SK-N-SH (cell line): ENCODE results near the gene CABP4.

Experiments used
- POLR2AphosphoS5 ChIP-seq: IDR thresholded peaks from 2 replicates; pipeline ENCODE4 v1.6.1; 2012; ENCODE audit warnings: low read depth, low read length
- TF ChIP-seq, protein P1 (sequence below): fragments of 200-600 bp; sonication (generic); IDR thresholded peaks from 2 replicates; pipeline ENCODE4 v1.6.1; 2017; ENCODE audit warnings: antibody characterized with exemption, mild to moderate bottlenecking, moderate library complexity
- TF ChIP-seq, protein P2 (sequence below): IDR thresholded peaks from 2 replicates; pipeline ENCODE4 v1.6.1; 2012; ENCODE audit warnings: mild to moderate bottlenecking, low read depth, low read length, moderate library complexity

DNA sequence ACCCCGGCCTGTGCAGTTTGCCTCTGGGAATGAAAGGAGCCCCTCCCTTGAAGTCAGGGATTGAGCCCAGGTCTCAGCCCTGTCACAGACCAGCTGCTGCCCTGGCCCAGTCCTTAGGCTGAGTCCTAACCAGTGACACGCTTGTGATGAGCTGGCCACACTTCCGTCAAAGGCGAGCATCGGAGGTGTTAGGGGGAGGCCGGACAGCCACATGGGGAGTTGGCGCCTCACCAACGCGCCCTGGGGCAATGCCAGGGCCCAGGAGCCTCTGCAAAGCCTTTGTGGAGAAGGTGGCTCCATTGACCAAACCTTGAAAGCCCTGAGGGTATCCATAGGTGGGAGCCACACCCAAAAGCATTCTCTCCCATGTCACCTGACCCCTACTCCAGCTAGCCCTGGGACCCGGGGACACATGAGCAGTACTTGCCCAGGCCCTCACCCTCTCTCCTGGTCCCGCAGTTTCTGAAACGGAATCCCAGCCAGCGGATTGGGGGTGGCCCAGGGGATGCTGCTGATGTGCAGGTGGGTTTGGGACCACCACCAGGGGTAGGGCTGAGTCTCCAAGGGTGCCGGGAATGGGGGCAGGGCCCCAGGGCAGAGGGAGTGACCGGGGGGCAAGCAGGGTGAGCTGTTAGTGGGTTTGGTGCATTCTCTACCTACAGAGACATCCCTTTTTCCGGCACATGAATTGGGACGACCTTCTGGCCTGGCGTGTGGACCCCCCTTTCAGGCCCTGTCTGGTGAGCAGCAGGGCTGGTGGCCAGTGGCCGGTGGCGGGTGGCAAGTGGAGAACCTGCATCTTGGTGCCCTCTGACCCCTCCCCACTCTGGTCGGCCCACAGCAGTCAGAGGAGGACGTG is 21.4 kb upstream of the CABP4 start:
- no peak for TF ChIP-seq POLR2AphosphoS5
- TF ChIP-seq, protein P1, sequence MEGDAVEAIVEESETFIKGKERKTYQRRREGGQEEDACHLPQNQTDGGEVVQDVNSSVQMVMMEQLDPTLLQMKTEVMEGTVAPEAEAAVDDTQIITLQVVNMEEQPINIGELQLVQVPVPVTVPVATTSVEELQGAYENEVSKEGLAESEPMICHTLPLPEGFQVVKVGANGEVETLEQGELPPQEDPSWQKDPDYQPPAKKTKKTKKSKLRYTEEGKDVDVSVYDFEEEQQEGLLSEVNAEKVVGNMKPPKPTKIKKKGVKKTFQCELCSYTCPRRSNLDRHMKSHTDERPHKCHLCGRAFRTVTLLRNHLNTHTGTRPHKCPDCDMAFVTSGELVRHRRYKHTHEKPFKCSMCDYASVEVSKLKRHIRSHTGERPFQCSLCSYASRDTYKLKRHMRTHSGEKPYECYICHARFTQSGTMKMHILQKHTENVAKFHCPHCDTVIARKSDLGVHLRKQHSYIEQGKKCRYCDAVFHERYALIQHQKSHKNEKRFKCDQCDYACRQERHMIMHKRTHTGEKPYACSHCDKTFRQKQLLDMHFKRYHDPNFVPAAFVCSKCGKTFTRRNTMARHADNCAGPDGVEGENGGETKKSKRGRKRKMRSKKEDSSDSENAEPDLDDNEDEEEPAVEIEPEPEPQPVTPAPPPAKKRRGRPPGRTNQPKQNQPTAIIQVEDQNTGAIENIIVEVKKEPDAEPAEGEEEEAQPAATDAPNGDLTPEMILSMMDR, result no peak
- TF ChIP-seq, protein P2, sequence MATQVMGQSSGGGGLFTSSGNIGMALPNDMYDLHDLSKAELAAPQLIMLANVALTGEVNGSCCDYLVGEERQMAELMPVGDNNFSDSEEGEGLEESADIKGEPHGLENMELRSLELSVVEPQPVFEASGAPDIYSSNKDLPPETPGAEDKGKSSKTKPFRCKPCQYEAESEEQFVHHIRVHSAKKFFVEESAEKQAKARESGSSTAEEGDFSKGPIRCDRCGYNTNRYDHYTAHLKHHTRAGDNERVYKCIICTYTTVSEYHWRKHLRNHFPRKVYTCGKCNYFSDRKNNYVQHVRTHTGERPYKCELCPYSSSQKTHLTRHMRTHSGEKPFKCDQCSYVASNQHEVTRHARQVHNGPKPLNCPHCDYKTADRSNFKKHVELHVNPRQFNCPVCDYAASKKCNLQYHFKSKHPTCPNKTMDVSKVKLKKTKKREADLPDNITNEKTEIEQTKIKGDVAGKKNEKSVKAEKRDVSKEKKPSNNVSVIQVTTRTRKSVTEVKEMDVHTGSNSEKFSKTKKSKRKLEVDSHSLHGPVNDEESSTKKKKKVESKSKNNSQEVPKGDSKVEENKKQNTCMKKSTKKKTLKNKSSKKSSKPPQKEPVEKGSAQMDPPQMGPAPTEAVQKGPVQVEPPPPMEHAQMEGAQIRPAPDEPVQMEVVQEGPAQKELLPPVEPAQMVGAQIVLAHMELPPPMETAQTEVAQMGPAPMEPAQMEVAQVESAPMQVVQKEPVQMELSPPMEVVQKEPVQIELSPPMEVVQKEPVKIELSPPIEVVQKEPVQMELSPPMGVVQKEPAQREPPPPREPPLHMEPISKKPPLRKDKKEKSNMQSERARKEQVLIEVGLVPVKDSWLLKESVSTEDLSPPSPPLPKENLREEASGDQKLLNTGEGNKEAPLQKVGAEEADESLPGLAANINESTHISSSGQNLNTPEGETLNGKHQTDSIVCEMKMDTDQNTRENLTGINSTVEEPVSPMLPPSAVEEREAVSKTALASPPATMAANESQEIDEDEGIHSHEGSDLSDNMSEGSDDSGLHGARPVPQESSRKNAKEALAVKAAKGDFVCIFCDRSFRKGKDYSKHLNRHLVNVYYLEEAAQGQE, result no peak
